Measurements from ENCODE around the gene CAMK2B.

The CAMK2B gene

DNA sequence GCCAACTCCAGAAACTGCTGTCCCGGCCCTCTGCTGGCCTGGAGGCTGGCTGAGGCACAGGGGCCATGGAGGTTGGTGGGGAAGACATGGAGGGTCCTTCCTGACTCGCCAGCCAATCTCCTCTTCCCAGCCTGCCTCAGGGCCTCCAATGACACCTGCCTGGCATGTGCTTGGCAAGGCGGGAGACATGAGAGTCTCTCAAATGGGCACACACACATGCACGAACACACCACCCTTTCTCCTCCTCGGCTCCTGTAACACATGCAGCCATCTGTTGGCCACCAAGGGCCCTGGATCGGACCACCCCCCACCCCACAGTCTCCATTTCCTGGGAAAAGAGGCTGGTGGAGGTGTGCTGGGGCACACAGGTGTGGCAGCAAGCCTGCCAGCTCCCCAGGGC, 68.2 kb downstream of the CAMK2B start:
- no peak for DNase-seq (ENCODE audit: low read depth)
- H3K4me3 ChIP-seq (ENCODE audit: control insufficient read depth, low read depth, low read length): no peak overlapping the region
- TF ChIP-seq, protein P1, sequence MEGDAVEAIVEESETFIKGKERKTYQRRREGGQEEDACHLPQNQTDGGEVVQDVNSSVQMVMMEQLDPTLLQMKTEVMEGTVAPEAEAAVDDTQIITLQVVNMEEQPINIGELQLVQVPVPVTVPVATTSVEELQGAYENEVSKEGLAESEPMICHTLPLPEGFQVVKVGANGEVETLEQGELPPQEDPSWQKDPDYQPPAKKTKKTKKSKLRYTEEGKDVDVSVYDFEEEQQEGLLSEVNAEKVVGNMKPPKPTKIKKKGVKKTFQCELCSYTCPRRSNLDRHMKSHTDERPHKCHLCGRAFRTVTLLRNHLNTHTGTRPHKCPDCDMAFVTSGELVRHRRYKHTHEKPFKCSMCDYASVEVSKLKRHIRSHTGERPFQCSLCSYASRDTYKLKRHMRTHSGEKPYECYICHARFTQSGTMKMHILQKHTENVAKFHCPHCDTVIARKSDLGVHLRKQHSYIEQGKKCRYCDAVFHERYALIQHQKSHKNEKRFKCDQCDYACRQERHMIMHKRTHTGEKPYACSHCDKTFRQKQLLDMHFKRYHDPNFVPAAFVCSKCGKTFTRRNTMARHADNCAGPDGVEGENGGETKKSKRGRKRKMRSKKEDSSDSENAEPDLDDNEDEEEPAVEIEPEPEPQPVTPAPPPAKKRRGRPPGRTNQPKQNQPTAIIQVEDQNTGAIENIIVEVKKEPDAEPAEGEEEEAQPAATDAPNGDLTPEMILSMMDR (conservative IDR thresholded peaks at IDR 0.05; ENCODE audit: control insufficient read depth, insufficient read depth, low read depth, low read length): no peak

DNA sequence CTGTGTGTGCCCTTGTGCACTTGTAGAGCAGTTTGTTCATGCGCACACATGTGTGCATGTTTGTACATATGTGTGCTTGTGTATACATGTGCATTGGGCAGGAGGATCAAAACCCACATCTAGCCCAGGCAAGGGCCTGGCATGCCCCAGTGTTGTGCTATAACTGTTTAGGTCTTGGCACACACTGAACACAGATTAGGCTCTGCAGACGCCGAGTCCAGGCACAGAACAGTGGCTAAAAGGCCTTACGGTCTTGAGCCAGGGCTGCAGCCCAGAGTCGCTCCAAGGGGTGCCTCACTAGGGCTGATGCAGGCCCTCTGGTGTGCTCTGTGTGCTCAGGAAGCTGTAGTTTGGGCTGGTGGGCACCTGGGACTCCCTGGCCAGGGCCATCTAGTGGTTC, 68.9 kb downstream of the CAMK2B start:
- no peak overlapping the region for H3K4me3 ChIP-seq (ENCODE audit: control insufficient read depth, low read depth, low read length)
- DNase-seq (ENCODE audit: low read depth): no peak
- TF ChIP-seq, protein P1 (conservative IDR thresholded peaks at IDR 0.05; ENCODE audit: control insufficient read depth, insufficient read depth, low read depth, low read length): no peak

DNA sequence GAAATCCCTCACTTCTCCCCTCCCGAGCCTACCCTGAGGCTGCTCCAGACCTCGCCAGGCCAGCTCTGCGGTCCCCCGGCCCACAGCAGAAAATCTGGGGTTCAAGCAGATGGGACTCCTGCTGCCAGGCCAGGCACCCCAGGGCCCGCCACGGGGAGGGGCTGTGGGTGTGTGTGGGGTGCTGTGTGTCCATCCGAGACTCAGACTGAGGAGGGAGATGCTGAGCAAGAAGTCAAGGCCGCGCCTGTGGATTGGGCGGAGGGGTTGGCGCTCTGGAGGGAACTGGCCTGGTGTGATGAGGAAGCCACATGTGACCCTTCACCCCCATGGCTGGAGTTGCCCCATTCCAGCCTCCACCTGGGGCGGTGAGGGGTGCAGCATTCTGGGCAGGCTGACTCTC, 73.5 kb downstream of the CAMK2B start:
- no peak overlapping the region for H3K4me3 ChIP-seq (ENCODE audit: control insufficient read depth, low read depth, low read length)
- TF ChIP-seq, protein P1 (conservative IDR thresholded peaks at IDR 0.05; ENCODE audit: control insufficient read depth, insufficient read depth, low read depth, low read length): no peak
- DNase-seq (ENCODE audit: low read depth): no peak

DNA sequence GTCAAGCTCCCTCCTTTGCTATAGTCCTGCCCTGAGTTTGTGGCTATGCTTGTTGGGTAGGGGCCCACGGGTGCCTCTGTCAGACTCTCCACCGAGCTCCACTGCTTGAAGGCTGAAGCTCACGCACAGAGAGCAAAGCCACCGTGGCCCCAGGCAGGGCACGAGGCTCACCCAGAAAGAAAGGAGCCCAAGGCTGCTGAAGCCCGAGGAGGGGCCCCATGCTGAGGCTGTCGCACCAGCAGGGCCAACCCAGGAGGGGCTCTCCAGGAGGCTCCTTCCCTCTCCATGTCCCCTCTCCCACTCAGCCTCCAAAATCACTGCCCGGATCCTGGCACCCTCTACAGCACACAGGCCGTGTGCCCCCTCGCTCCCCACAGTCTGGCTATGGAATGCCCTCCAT, 74.1 kb downstream of the CAMK2B start:
- H3K4me3 ChIP-seq (ENCODE audit: control insufficient read depth, low read depth, low read length): no peak overlapping the region
- DNase-seq (ENCODE audit: low read depth): no peak
- TF ChIP-seq, protein P1 (conservative IDR thresholded peaks at IDR 0.05; ENCODE audit: control insufficient read depth, insufficient read depth, low read depth, low read length): no peak

DNA sequence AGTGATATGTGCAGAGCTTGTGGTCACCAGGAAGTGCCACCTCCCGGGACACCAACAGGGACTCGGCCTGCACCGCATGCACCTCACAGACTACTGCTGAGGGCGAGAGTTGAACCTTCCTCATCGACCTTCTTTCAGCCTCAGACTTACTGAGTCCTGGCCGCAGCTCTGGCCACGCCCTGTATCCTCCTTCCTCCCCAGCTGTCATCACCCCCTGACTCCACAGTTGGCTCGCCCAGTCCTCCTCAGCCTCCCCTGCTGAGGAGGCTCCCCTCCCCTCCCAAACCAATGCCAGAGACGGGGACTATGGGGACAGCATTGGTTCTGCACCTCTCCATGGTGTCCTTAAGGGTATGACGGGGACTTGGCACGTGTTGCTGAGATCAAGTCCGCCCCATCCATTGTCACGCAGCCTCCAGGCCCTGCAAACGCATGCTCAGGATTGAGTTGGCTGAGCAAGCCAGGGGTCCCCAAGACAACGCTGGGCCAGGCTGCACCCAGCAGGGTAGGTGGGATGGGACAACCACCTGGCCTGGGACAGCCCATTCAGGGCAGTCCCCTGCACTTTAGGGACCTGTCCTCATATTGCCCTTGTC, 75.7 kb downstream of the CAMK2B start:
- TF ChIP-seq, protein P1 (conservative IDR thresholded peaks at IDR 0.05; ENCODE audit: control insufficient read depth, insufficient read depth, low read depth, low read length): no peak
- no peak for DNase-seq (ENCODE audit: low read depth)
- H3K4me3 ChIP-seq (ENCODE audit: control insufficient read depth, low read depth, low read length): no peak overlapping the region

DNA sequence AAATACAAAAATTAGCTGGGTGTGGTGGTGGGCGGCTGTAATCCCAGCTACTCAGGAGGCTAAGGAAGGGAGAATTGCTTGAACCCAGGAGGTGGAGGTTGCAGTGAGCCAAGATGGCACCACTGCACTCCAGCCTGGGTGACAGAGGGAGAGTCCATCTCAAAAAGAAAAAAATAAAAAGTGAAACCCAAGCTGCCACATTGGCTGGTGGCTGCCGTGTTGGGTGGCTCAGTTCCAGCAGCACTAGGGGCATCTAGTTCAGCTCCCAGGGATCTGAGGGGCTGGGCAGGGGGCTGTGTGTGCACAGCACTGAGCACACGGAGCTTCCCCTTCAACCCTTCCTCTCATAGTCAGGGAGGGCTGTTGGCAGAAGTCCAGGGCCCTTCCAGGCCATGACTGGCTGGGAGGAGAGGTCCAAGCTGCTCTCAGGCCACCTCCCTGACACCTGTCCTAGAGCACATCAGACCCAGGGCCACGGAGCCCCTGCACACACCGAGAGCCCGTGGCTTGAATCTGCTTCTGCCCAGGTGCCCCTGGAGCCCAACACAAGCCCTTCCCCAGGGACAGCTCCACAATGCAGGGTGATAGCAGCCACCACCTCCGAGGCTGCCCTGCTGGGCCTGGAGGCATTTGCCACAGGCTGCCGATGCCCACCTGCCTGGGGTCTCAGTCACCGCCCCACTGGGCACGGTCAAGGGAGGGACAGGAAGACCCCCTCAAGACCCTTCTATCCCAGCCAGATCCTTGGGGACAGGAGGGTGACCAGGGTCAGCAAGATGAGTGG, 77.3 kb downstream of the CAMK2B start:
- TF ChIP-seq, protein P1 (conservative IDR thresholded peaks at IDR 0.05; ENCODE audit: control insufficient read depth, insufficient read depth, low read depth, low read length): no peak
- H3K4me3 ChIP-seq (ENCODE audit: control insufficient read depth, low read depth, low read length): no peak overlapping the region
- DNase-seq (ENCODE audit: low read depth): no peak

Measured in fibroblast of mammary gland (primary cell).